AG09309 (cell line): Measurements from ENCODE around the gene DEFB123.

Experiments
- DNase-seq: peaks from one replicate; pipeline ENCODE4 v3.0.0-alpha.2; 2010; ENCODE audit warnings: low read depth
- H3K4me3 ChIP-seq: 2 replicates; pipeline ENCODE4 v1.5.1; 2011; ENCODE audit warnings: mild to moderate bottlenecking, low read depth, low read length, moderate library complexity; ENCODE audit not compliant: control insufficient read depth
- CTCF ChIP-seq: IDR thresholded peaks from 2 replicates; pipeline ENCODE4 v1.5.1; 2011; ENCODE audit warnings: mild to moderate bottlenecking, low read depth, low read length, inconsistent platforms; ENCODE audit not compliant: insufficient read depth, control insufficient read depth; ENCODE audit errors: missing control alignments

The DEFB123 gene

GRCh38 chr20:31484001-31484400 lies 43.6 kb downstream of the DEFB123 start:
- DNase-seq, result no peak
- H3K4me3 ChIP-seq, result no peak overlapping the region
- no peak for TF ChIP-seq CTCF

GRCh38 chr20:31485450-31486339 lies 45.3 kb downstream of the DEFB123 start:
- H3K4me3 ChIP-seq, result no peak overlapping the region; the same call in 1 of the 2 replicates
- no peak for TF ChIP-seq CTCF
- DNase-seq, result no peak

GRCh38 chr20:31488115-31488514 lies 47.7 kb downstream of the DEFB123 start:
- TF ChIP-seq CTCF, result no peak
- no peak overlapping the region for H3K4me3 ChIP-seq
- DNase-seq, result no peak

- no peak for TF ChIP-seq CTCF
- no peak overlapping the region for H3K4me3 ChIP-seq
- no peak for DNase-seq
Observed at GRCh38 chr20:31489152-31489551, 48.7 kb downstream of the DEFB123 start.

GRCh38 chr20:31490752-31491151 lies 50.3 kb downstream of the DEFB123 start:
- H3K4me3 ChIP-seq, result no peak overlapping the region
- no peak for DNase-seq
- TF ChIP-seq CTCF, result no peak

- no peak for DNase-seq
- TF ChIP-seq CTCF, result peak; percentile 58
- no peak overlapping the region for H3K4me3 ChIP-seq
Observed at GRCh38 chr20:31494131-31494530, 53.7 kb downstream of the DEFB123 start.
